ENCODE results near the gene ASB17.

GRCh38 chr1:75922698-75923097 is 9.5 kb downstream of the ASB17 start:
- no peak for TF ChIP-seq CTCF (IDR thresholded peaks at IDR 0.05; ENCODE audit: low read length)
- TF ChIP-seq EZH2 (optimal IDR thresholded peaks at IDR 0.05; ENCODE audit: low read depth, low read length): no peak
- TF ChIP-seq EZH2phosphoT487 (IDR thresholded peaks at IDR 0.05; ENCODE audit: low read length): no peak

Measured in MM.1S (cell line).